Right lobe of liver (tissue), 6 donors: ENCODE data around the gene APPBP2. TPM values are rescaled to one million over a fixed set of nuclear protein-coding genes. Genes with fewer than 3 reads are reported as not detected.

Source experiments
- ATAC-seq, 4 donors: fragments of 200-7000 bp; cut with Tn5 transposase; one replicate each; pipeline ENCODE4 v1.9.1; 2020; ENCODE audit warnings: mild to moderate bottlenecking in 4 of 4, moderate library complexity in 4 of 4
- DNase-seq, 3 donors: peaks; one replicate each; pipeline ENCODE4 v3.0.0-alpha.2; 2020
- H3K27ac ChIP-seq, 3 donors: fragments of 200-600 bp; one replicate each; pipeline ENCODE4 v1.8.0; 2022
- H3K27me3 ChIP-seq, 2 donors: fragments of 200-600 bp; one replicate each; pipeline ENCODE4 v1.8.0; 2022
- H3K36me3 ChIP-seq, 4 donors: fragments of 200-600 bp; sonication (generic) in 1 of 4; one replicate each; pipeline versions ENCODE4 v1.5.1 to v1.8.0; 2017 to 2022; ENCODE audit warnings: control low read depth in 1 of 4
- H3K4me1 ChIP-seq, 4 donors: fragments of 200-600 bp; sonication (generic) in 1 of 4; one replicate each; pipeline versions ENCODE4 v1.5.1 to v1.8.0; 2017 to 2022; ENCODE audit warnings: control low read depth in 1 of 4
- H3K4me3 ChIP-seq, 3 donors: fragments of 200-600 bp; one replicate each; pipeline ENCODE4 v1.8.0; 2022
- H3K9me3 ChIP-seq, 4 donors: fragments of 200-600 bp; sonication (generic) in 1 of 4; one replicate each; pipeline versions ENCODE4 v1.5.1 to v1.8.0; 2017 to 2022; ENCODE audit warnings: control low read depth in 1 of 4
- POLR2A ChIP-seq: fragments of 450-650 bp; IDR thresholded peaks from one replicate; pipeline ENCODE4 v1.6.1; 2017; ENCODE audit warnings: antibody characterized with exemption, mild to moderate bottlenecking
- WGBS: methylation state at CpG from one replicate; pipeline ENCODE4 v1.1.6; 2018; ENCODE audit warnings: low coverage, low lambda C conversion rate; ENCODE audit not compliant: insufficient coverage; ENCODE audit errors: missing lambda C conversion rate; 5-methylcytosine and 5-hydroxymethylcytosine counted together
- intact Hi-C, 2 donors: fragments of 100-400 bp; cut with DNase I; formaldehyde crosslinking; loops; one replicate each; pipeline versions ENCODE4 v1.11.2 to v1.14.1; 2022
- total RNA-seq, 6 experiments: library from RNA; depleted of rRNA in 2 of 6; stranded (reverse); fragments of >200 nt in 2 of 6; fragmentation: NEBNext Ultra II Directional in 3 of 6; extraction: Animal tissue kit (Norgen Biotek cat#: 25700) in 3 of 6; gene quantifications; one replicate each; pipeline versions ENCODE4 v1.1.0 to v1.2.4, GENCODE V29; 2016 to 2023
- TF ChIP-seq, protein P1 (sequence below), 4 donors: fragments of 200-600 bp in 3 of 4; fragments of 450-650 bp in 1 of 4; IDR thresholded peaks; one replicate each; pipeline versions ENCODE4 v1.5.1 to v1.8.0; 2016 to 2022; ENCODE audit warnings: antibody characterized with exemption in 4 of 4, mild to moderate bottlenecking in 2 of 4
- donor health status: DM: no; HTN: yes; CAD: no.
- donor health status: DM: no; HTN: no; CAD: no.
- donor health status: DM: no; HTN: no; CAD: no.
- donor health status: DM: no; HTN: yes; CAD: no.
- donor health status: DM: no; HTN: yes; CAD: no.

APPBP2 gene
- total RNA-seq, 6 experiments from 2014 or later, result 8.7 to 19.3 (median 13.0) TPM

DNA sequence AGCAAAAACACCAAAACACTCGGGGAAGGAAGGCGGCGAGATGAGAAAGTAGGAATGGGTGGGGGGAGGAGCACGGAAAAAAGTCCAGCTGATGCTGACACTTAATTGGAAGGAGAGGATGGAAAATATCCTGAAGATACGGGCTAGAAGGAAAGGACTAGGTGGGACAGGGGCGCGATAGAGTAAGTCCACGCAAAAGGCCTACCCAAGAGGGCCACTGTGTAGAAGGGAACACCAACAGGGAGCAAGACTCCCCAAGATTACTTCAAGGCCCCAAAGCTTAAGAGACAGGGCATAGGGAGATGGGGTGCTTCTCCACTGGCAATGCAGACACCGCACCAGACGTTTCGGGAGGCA, 736 bp downstream of the APPBP2 start:
- H3K9me3 ChIP-seq, result no peaks in the 10 kb centered on the region
- H3K27me3 ChIP-seq, result no peaks in the 10 kb centered on the region
- peak overlapping the region; percentile 71 to 93 (median 79) for H3K4me3 ChIP-seq
- WGBS, result under 1% methylated on average over 9 of the region's 11 CpGs
- intact Hi-C loops, result loop anchor here in 1 of 2 donors (10.0 kb wide), 1 partner anchor 59 kb away; no protein-coding TSS in a partner anchor
- DNase-seq (no peak), ATAC-seq (peak; percentile 12 to 25 (median 16))
- peaks cover 0 to 25% (median 6%) of the 10 kb centered on the region in 4 donors for H3K4me1 ChIP-seq
- no peak for TF ChIP-seq POLR2A
- TF ChIP-seq, protein P1, sequence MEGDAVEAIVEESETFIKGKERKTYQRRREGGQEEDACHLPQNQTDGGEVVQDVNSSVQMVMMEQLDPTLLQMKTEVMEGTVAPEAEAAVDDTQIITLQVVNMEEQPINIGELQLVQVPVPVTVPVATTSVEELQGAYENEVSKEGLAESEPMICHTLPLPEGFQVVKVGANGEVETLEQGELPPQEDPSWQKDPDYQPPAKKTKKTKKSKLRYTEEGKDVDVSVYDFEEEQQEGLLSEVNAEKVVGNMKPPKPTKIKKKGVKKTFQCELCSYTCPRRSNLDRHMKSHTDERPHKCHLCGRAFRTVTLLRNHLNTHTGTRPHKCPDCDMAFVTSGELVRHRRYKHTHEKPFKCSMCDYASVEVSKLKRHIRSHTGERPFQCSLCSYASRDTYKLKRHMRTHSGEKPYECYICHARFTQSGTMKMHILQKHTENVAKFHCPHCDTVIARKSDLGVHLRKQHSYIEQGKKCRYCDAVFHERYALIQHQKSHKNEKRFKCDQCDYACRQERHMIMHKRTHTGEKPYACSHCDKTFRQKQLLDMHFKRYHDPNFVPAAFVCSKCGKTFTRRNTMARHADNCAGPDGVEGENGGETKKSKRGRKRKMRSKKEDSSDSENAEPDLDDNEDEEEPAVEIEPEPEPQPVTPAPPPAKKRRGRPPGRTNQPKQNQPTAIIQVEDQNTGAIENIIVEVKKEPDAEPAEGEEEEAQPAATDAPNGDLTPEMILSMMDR (IDR thresholded peaks at IDR 0.05), result no peak
- H3K36me3 ChIP-seq, result peaks cover 0 to under 1% (median 0%) of the 10 kb centered on the region in 4 donors
- H3K27ac ChIP-seq, result peak overlapping the region; percentile 88 to 99 (median 95)

DNA sequence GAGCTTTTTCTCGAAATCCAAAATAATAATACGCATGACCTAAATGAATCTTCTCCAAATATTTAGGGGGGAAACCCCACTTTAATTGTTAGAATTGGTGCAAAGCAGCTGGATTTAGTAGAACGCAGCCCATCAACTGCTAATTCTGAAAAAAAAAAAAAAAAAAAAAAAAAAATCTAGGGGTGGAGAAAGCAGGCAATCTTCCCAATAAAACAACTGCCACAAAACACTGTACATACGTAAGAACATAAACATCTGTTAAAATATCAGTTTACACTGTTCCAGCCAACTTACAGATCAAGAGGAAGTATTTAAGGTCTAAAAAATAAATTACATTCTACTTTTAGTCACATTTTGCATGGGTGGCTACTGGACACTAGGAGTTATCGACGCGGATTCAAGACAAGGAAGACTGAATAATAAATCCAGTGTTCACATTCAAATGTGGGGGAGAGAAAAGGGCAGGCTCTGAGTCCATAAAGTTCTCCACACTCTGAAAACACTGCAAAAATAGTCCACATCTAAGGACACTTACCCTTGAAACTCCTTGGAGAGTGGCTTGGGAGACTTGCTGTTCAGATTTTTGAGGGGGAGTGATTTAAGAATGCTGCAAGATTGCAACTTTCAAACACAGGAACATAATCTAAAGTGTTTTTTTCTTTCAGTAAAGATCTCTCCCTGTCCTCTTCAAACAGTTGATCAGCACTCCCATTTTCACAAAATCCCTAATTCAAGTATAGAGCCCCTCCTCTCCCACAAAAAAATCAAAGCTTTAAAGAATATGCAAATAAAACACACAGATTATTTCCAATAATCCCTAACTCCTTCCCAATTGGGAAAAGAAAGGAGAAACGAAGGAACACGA, 1.3 kb downstream of the APPBP2 start:
- no peaks in the 10 kb centered on the region for H3K9me3 ChIP-seq
- no peaks in the 10 kb centered on the region for H3K27me3 ChIP-seq
- DNase-seq, result no peak
- H3K27ac ChIP-seq, result peak overlapping the region; percentile 88 to 99 (median 95)
- intact Hi-C loops, result loop anchor here in 1 of 2 donors (10.0 kb wide), 1 partner anchor 60 kb away; no protein-coding TSS in a partner anchor
- WGBS, result 25% methylated on average over 9 of the region's 9 CpGs
- peaks cover 0 to 7% (median 2%) of the 10 kb centered on the region in 4 donors for H3K36me3 ChIP-seq
- TF ChIP-seq POLR2A, result no peak
- TF ChIP-seq, protein P1 (IDR thresholded peaks at IDR 0.05), result no peak
- H3K4me1 ChIP-seq, result peaks cover 0 to 25% (median 6%) of the 10 kb centered on the region in 4 donors
- peak overlapping the region; percentile 71 to 93 (median 79) for H3K4me3 ChIP-seq
- no peak for ATAC-seq

DNA sequence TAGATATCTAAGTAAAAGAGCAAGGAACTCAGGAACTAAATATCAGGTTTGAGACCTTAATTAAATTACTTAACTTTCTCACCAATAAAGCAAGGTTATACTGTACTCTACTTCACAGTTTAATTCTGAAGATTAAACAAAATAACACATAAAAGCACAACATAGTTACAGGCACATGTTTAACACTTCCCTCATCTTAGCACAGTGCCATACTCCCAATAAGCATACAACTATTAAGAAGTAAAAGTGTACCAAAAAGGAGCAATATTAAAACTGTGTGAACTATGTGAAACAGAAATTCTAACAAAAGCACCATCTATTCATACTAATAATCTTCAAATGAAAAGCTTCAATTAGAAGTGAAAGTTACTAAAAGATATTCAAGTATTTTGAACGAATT, 2.2 kb downstream of the APPBP2 start:
- intact Hi-C loops, result loop anchor here in 1 of 2 donors (10.0 kb wide), 1 partner anchor 61 kb away; no protein-coding TSS in a partner anchor
- no peak for ATAC-seq
- 17% methylated on average over 1 of the region's 1 CpG for WGBS

DNA sequence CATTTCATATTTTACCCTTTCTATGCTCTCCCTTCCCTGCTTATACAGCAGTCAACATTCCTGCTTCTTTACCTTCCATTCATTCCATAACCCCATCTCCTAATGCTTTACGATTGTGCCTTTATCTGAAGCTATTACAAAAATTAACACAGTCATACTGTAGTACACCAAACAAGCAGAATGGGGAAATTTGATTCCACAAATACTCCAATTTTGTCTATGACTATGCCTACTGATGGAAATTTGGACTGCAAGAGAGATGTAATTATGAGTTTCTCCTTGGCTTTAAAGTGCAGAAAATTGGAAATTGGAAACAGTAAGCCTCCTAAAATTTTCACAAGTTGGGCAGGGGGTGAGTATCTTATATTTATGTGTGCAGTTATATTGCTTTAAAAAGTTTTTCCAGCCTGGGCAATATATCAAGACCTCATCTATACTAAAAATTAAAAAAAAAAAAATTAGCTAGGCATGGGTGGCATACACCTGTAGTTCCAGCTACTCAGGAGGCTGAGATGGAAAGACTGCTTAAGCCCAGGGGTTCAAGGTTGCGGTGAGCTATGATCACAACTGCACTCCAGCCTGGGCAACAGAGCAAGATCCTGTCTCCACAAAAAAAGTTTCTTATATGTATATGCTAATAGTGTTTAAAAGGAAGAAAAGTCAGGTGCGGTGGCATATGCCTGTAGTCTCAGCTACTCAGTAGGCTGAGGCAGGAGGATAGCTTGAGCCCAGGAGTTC, 3.0 kb downstream of the APPBP2 start:
- no peak for TF ChIP-seq POLR2A
- TF ChIP-seq, protein P1 (IDR thresholded peaks at IDR 0.05), result no peak
- intact Hi-C loops, result loop anchor here in 1 of 2 donors (10.0 kb wide), 1 partner anchor 62 kb away; no protein-coding TSS in a partner anchor
- H3K27me3 ChIP-seq, result no peaks in the 10 kb centered on the region
- no peak overlapping the region for H3K27ac ChIP-seq
- ATAC-seq (no peak), DNase-seq (no peak)
- WGBS, result 85% methylated on average over 3 of the region's 3 CpGs
- peaks cover 0 to 10% (median 4%) of the 10 kb centered on the region in 4 donors for H3K36me3 ChIP-seq
- no peak overlapping the region for H3K4me3 ChIP-seq
- H3K4me1 ChIP-seq, result peaks cover 0 to 25% (median 6%) of the 10 kb centered on the region in 4 donors
- H3K9me3 ChIP-seq, result no peaks in the 10 kb centered on the region

More for the DNA sequence above, 2.2 kb downstream of the APPBP2 start:
- TF ChIP-seq POLR2A, result no peak
- TF ChIP-seq, protein P1 (IDR thresholded peaks at IDR 0.05), result no peak
- Histone ChIP-seq H3K36me3 (peaks cover 0 to 10% (median 4%) of the 10 kb centered on the region in 4 donors), H3K4me1 (peaks cover 0 to 25% (median 6%) of the 10 kb centered on the region in 4 donors), H3K27ac (no peak overlapping the region), H3K27me3 (no peaks in the 10 kb centered on the region), H3K9me3 (no peaks in the 10 kb centered on the region), H3K4me3 (peak overlapping the region in 2 of 3 donors; percentile 79 to 93)
- no peak for DNase-seq
